Measurements from ENCODE around the gene GRIK3. TPM values are rescaled to one million over a fixed set of nuclear protein-coding genes. Genes with fewer than 3 reads are reported as not detected.

Gene GRIK3
- total RNA-seq, 2 donors from 2014 or later = 0.30 to 0.55 TPM

- Histone ChIP-seq H3K9me3 (no peaks in the 10 kb centered on the region), H3K4me3 (no peak overlapping the region), H3K36me3 (no peaks in the 10 kb centered on the region), H3K27ac (no peak overlapping the region), H3K4me1 (no peaks in the 10 kb centered on the region), H3K27me3 (no peaks in the 10 kb centered on the region)
- DNase-seq (ENCODE audit: low spot score) = no peak
- TF ChIP-seq CTCF (IDR thresholded peaks at IDR 0.05) = no peak
These were observed 215.5 kb downstream of the GRIK3 start for GRCh38 chr1:36818771-36819170.

- H3K4me1 ChIP-seq = no peaks in the 10 kb centered on the region
- H3K9me3 ChIP-seq = no peaks in the 10 kb centered on the region
- H3K4me3 ChIP-seq = no peak overlapping the region
- H3K36me3 ChIP-seq = no peaks in the 10 kb centered on the region
- no peaks in the 10 kb centered on the region for H3K27me3 ChIP-seq
- DNase-seq (ENCODE audit: low spot score) = no peak
- no peak for TF ChIP-seq CTCF (IDR thresholded peaks at IDR 0.05)
- H3K27ac ChIP-seq = no peak overlapping the region
These were observed 218.0 kb downstream of the GRIK3 start for GRCh38 chr1:36816348-36816747.

- no peaks in the 10 kb centered on the region for H3K27me3 ChIP-seq
These were observed 219.5 kb downstream of the GRIK3 start for GRCh38 chr1:36814774-36815173.

GRCh38 chr1:36814083-36814482 is 220.2 kb downstream of the GRIK3 start:
- H3K4me1 ChIP-seq = no peaks in the 10 kb centered on the region
- H3K9me3 ChIP-seq = no peaks in the 10 kb centered on the region
- no peak overlapping the region for H3K4me3 ChIP-seq
- no peak for TF ChIP-seq CTCF (IDR thresholded peaks at IDR 0.05)
- no peaks in the 10 kb centered on the region for H3K36me3 ChIP-seq
- DNase-seq (ENCODE audit: low spot score) = no peak
- H3K27me3 ChIP-seq = no peaks in the 10 kb centered on the region
- no peak overlapping the region for H3K27ac ChIP-seq

More at GRCh38 chr1:36814774-36815173, 219.5 kb downstream of the GRIK3 start:
- no peak overlapping the region for H3K27ac ChIP-seq
- no peaks in the 10 kb centered on the region for H3K4me1 ChIP-seq
- no peaks in the 10 kb centered on the region for H3K36me3 ChIP-seq
- H3K9me3 ChIP-seq = no peaks in the 10 kb centered on the region
- no peak for TF ChIP-seq CTCF (IDR thresholded peaks at IDR 0.05)
- no peak overlapping the region for H3K4me3 ChIP-seq
- no peak for DNase-seq (ENCODE audit: low spot score)

GRCh38 chr1:36807262-36807661 is 227.1 kb downstream of the GRIK3 start:
- Histone ChIP-seq H3K4me3 (no peak overlapping the region), H3K27me3 (no peaks in the 10 kb centered on the region), H3K27ac (no peak overlapping the region), H3K4me1 (no peaks in the 10 kb centered on the region), H3K9me3 (no peaks in the 10 kb centered on the region), H3K36me3 (no peaks in the 10 kb centered on the region)
- DNase-seq (ENCODE audit: low spot score) = no peak
- TF ChIP-seq CTCF (IDR thresholded peaks at IDR 0.05) = no peak

- H3K4me1 ChIP-seq = no peaks in the 10 kb centered on the region
- H3K27me3 ChIP-seq = no peaks in the 10 kb centered on the region
- no peak for TF ChIP-seq CTCF (IDR thresholded peaks at IDR 0.05)
- H3K9me3 ChIP-seq = no peaks in the 10 kb centered on the region
- no peak overlapping the region for H3K4me3 ChIP-seq
- no peak overlapping the region for H3K27ac ChIP-seq
- H3K36me3 ChIP-seq = no peaks in the 10 kb centered on the region
- no peak for DNase-seq (ENCODE audit: low spot score)
These were observed 228.2 kb downstream of the GRIK3 start for GRCh38 chr1:36805979-36806640.
